NCI-H1048 (cell line): Measurements from ENCODE around the gene ARHGEF26.

Source experiments
- DNase-seq: peaks from one replicate; lab custom pipeline; 2025; lab: John Stamatoyannopoulos, UW

Gene ARHGEF26

DNA sequence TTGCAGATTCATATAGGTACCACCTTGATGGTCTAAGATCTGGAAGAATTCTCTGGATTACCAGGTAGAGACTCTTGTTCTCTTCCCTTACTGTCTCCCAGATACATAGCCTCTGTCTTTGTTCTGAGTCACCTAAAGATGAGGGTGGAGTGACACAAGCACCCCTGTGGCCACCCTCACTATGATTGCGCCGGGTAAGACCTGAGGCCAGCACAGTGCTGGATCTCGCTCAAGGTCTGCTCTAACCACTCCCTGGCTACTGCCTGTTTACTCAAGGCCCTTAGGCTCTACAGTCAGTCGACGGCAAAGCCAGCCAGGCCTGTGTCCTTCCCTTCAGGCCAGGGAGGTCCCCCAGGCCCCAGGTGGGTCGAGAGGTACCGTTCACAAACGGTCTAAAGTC lies 88.3 kb downstream of the ARHGEF26 start:
- no peak for DNase-seq

- DNase-seq, result no peak
Measured at GRCh38 chr3:154210986-154211385, 89.8 kb downstream of the ARHGEF26 start.

DNA sequence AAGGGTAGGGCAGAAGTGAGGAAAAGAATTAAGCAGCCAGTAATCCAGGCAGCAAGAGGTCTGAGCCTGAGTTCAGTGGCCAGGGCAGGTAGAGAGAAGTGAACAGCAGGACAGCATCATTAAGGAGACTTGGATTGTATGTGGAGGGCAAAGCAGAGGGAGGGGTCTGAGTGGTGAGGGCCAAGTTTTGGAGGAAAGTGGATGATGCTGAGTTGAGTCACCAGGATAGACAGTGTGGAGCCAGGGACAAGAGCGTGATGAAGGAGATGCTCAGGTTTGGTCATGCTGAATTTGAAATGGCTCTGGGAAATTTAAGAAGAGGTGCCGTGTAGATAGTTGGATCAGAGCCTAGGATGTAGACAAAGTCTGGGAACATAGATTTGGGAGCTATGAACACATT lies 93.1 kb downstream of the ARHGEF26 start:
- DNase-seq, result no peak

DNA sequence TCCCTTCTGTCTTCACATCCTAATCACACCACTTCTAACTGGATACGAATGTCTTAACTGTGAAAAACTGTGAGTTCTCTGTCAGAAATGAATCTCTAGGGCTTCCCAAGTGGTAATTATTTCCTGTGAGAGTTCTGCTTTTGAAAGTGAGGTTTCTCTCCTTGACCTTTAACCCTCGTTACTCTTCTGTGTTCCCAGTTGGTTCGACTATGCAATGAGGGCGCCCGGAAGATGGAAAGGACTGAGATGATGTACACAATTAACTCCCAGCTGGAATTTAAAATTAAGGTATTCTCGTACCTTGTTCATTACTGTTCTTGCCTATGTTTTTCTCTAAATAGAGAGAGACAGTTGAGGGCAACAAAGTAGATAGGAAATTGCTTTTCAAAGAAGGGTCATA lies 96.5 kb downstream of the ARHGEF26 start:
- no peak for DNase-seq

- DNase-seq, result no peak
Measured at GRCh38 chr3:154218728-154219127, 97.5 kb downstream of the ARHGEF26 start.

DNA sequence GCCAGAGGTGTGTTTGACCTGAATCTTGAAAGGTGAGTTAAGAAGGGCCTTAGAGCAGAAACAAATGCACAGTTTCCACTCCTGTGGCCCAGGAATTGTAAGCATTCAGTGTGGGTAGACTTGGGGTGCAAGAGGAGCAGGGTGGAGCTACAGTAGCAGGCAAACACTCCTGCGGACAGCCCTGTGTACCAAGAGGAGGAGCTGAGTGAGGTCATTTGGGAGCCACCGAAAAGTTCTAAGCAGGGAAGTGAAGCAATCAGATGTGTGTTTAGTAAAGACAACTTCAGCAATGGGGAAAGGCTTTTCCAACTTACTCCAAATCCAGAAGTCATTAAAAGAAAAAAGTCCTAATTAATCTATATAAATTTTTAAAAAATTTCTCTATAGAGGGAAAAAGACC lies 99.3 kb downstream of the ARHGEF26 start:
- no peak for DNase-seq

DNA sequence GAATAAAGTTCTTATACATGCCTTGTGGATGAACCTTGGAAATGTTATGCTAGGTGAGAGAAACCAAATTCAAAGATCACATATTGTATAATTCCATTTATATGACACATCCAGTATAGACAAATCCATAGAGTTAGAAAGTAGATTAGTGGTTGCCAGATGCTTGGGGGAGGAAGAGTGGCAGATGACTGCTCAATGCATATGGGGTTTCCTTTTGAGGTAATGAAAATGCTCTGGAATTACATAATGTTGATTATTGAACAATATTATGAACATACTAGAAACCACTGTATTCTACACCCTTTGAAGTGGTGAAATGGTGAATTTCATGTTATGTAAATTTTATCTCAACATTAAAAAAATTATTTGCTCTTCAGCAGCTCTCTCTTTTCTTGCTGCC lies 102.3 kb downstream of the ARHGEF26 start:
- no peak for DNase-seq

- DNase-seq, result no peak
Measured at GRCh38 chr3:154224366-154224765, 103.2 kb downstream of the ARHGEF26 start.

- DNase-seq, result no peak
Measured at GRCh38 chr3:154224866-154225265, 103.7 kb downstream of the ARHGEF26 start.

GRCh38 chr3:154225536-154225935 lies 104.3 kb downstream of the ARHGEF26 start:
- no peak for DNase-seq

DNA sequence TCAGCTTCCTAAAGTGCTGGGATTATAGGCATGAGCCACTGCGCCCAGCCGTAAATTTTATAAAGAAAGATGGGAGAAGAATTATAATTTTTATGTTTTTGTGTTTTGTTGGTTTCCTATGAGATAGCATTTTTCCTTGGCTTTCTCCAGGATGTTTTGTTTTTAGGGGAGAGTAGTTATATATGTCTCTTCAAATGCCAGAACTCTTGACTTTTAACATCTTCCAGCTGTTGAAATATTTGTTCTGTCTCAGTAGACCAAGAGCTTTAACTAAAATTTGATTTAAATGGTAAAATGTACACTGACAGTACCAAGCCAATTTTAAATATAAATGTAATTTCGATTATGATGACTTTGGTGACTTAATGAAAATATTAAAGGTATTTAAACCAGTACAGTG lies 106.3 kb downstream of the ARHGEF26 start:
- no peak for DNase-seq

DNA sequence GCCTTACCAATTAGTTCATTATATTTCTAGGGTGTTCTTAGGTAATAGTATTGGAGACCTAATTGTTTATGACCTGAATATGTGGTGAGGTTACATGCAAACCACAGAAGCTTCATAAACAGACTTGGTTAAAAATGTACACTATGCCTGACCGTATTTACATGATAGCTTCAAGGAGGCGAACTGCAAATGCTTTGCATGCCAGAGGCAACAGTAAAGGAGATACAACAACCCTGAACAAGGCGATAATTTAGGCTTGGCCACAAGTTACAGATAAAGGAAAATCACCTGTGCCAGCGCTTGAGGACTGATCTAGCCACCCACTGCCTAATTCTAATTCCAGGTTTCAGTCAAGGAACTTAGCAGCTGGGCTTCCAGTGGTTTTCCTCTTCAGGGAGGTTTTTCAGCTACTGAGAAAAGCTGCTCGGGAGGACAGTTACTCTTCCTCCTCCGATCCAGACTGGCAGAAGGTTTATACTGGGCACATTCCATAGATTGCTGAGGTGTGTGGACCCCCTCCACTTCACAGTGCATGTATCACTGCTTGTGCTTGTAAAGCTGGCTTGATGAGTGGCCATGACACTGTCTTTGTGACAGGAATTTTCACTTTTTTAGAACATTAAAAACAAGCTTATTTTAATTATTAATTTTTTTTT lies 107.5 kb downstream of the ARHGEF26 start:
- DNase-seq, result no peak

DNA sequence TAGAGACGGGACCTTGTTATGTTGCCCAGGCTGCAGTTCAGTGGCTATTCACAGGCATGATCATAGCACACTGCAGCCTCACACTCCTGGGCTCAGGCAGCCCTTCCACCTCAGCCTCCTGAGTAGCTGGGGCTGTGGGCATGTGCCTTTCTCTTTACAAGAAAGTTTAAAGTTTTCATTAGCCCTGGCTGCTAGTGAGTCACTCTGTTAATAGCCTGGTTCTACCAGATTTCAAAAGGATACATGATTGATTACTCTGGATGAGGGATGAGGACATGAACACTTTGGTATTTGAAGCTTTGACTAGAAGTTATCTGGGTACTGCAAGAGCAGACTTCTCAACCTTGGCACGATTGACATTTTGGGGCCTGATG lies 108.0 kb downstream of the ARHGEF26 start:
- no peak for DNase-seq

- DNase-seq, result no peak
Measured at GRCh38 chr3:154235330-154235729, 114.1 kb downstream of the ARHGEF26 start.

DNA sequence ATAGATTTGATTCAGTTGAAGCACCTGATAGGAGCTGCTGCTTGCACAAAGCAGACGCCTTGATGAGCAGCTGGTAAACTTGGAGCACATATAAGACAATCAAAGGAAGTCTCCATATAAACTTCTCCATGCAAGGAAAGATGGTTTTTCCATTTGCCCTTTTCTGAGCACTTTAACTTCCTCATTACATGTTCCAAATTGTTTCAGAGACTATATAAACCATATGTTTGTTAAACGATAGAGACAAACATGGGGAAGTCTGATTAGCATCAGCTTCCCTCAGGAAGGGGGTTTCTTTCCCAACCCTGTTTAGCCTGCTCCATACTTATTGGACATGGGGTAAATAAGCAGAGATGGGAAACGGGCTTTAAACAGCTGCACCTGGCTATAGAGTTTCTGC lies 115.1 kb downstream of the ARHGEF26 start:
- no peak for DNase-seq

GRCh38 chr3:154240235-154240634 lies 119.0 kb downstream of the ARHGEF26 start:
- DNase-seq, result no peak

DNA sequence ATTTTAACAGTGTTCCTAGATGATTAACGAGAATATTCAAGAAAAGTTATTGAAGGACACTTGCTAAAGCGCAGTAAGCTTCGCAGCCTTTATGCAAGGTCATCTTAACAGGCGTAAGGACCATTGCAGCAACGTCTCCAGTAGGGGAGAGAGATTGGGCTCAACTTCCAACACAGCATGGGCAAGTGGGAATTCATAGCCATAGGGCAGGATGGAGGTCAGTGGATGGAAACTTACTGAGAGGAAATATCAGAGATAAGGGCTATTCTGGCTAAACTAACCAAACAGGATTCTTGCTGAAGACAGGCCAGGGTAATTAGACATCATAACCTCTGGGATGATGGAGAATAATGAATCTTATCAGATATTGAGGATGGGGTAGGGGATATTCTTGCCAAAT lies 120.3 kb downstream of the ARHGEF26 start:
- no peak for DNase-seq

GRCh38 chr3:154242766-154243165 lies 121.6 kb downstream of the ARHGEF26 start:
- DNase-seq, result no peak

DNA sequence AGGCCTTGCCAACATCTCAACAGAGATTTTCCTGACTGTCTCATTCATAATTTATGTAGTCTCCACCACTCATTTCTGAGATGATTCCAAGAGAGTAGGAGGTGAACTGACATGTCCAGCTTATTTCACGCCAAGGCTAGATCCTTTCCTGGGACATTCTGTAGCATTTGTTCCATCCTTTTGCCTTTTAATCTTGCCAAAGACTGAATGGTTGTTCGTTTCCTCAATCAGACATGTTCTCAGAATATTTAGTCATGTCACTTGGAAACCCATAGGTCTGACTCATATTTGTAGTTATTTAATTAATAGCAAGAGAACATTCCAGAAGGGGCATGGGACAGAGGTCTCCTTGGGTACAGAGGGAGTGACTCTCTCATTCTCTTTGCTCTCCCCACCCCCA lies 122.2 kb downstream of the ARHGEF26 start:
- no peak for DNase-seq

GRCh38 chr3:154244644-154245043 lies 123.5 kb downstream of the ARHGEF26 start:
- no peak for DNase-seq

- no peak for DNase-seq
Measured at GRCh38 chr3:154247806-154248415, 126.7 kb downstream of the ARHGEF26 start.

DNA sequence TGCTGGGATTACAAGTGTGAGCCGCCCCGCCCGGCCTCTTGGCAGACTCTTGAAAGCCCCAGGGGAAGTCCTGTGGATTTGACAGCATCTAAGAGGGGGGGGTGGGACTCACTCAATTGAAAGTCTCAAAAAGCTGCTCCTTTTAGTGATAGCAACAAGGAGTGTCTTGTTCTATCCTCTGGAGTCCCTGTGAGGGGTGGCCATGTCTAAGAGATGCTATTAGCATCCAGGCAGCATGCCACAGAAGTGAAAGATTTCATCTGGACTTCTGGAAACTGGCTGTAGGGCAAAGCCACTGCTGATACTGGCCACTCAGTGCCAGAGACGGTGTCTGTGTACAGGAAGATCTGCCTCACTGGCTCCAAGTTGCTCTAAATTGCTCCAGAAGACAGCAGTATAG lies 129.1 kb downstream of the ARHGEF26 start:
- DNase-seq, result no peak

DNA sequence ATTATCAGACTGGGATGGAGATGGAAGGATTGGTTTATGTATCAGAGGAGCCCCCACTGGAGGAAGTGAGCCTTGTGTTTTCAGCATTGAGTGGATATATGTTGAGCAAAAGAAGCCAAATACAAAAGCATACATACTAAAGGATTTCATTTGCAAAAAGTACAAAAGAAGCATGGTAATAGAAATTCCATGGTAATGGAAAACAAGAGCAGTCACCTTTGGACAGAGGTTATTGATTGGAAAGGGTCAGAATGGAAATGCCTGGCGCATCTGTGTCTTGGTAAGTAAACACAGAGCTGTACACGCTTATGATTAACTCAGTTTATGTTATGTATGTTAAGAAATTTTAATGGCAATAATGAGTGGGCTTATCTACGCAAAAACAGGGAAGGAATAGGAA lies 130.4 kb downstream of the ARHGEF26 start:
- no peak for DNase-seq
